HG02884 (cell line): ENCODE data around the gene NCOA3.
"Not testable (repeated sequence)": the region's sequence is repeated elsewhere in the genome, so short reads cannot be mapped to it uniquely, and the experiment has no call there.

Experiments
- ATAC-seq: cut with Tn5 transposase; IDR thresholded peaks from one replicate; pipeline ENCODE4 v1.9.1; 2021; ENCODE audit warnings: mild to moderate bottlenecking, moderate library complexity; ENCODE audit not compliant: unreplicated experiment

The NCOA3 gene

DNA sequence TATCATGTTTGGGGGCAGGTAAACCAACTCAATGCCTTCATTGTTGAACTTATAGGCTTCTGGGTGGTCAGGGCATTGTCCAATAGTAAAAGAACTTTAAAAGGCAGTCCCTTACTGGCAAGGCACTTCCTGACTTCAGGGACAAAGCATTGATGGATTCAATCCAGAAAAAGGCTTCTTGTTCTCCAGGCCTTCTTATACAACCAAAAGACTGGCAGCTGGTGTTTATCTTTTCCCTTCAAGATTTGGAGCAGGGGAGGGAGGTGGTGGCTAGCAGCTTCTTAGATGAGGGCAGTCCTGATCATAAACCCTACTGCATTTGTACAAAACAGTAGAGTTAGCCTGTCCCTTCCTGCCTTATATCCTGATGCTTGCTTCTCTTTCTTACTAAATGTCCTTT lies 57.5 kb downstream of the NCOA3 start:
- no peak for ATAC-seq

DNA sequence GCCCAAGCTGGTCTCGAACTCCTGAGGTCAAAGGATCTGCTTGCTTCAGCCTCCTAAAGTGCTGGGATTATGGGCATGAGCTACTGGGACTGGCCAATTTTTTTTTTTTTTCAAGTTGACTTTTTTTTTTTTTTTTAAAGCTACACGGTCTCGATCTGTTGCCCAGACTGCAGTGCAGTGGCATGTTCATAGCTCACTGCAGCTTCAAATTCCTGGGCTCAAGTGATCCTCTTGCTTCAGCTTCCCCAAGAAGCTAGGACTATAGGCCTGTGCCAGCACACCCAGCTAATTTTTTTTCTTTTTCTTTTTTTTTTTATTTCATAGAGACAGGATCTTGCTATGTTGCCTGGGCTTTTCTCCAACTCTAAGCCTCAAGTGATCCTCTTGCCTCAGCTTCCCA lies 59.5 kb downstream of the NCOA3 start:
- no peak for ATAC-seq

DNA sequence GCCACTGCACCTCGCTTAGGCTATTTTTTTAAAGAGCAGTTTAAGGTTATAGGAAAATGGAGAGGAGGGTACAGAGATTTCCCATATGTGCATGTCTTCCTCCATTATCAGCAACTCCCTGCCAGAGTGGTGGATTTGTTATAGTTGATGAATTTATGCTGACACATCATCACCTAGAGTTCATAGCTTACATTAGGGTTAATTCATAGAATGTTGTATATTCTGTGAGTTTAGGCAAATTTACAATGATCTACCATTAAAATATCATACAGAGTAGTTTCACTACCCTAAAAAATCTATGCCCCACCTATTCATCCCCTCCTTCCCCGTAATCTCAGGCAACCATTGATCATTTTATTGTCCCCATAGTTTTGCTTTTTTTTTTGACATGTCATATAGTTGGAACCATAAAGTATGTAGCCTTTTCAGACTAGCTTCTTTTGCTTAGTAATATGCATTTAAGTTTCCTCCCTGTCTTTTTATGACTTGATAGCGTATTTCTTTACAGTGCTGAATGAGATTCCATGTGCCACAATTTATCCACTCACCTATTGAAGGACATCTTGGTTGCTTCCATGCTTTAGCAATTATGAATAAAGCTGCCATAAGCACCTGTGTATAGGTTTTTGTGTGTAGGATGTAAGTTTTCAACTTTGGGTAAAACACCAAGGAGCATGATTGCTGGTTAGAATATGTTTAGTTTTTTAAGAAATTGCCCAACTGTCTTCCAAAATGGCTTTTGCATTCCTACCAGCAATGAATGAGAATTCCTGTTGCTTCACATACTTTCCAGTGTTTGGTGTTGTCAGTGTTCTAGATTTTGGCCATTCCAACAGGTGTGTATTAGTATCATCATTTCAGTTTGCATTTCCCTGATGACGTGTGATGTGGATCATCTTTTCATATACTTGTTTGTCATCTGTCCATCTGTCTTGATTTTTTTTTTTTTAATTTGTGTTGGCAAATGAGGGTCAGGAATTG lies 60.2 kb downstream of the NCOA3 start:
- no peak for ATAC-seq

DNA sequence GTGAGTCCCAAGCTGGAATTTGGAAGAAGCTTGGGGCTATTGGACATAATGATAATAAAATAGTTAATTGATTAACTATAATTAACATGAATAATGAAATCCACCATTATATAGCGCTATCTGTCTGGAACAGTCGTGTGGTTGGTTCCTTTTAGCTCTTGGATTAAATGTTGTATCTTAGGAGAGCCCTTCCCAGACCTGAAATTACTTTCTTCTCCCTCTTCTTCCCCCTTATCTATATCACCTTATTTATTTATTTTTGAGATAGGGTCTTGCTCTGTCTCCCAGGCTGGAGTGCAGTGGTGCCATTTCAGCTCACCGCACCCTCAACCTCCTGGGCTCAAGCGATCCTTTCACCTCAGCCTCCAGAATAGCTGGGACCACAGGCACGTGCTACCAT lies 64.6 kb downstream of the NCOA3 start:
- ATAC-seq: no peak

DNA sequence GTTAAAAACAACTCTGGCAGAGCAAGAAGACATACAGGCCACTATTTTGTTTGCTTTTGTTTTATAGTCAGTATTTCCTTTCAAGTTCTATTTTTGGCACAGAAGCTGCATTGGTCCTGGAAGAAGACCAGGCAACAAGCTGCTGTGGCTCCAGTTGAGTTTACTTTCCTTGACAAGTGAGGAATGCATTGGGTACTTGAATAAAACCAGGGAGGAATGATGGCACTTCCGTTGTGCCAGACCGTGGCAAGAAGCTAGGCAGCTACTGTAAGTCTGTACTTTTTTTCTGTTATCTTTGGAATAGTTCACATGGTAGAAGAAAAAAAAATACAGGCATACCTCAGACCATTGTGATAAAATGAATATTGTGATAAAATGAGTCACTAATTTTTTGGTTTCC lies 66.3 kb downstream of the NCOA3 start:
- no peak for ATAC-seq

DNA sequence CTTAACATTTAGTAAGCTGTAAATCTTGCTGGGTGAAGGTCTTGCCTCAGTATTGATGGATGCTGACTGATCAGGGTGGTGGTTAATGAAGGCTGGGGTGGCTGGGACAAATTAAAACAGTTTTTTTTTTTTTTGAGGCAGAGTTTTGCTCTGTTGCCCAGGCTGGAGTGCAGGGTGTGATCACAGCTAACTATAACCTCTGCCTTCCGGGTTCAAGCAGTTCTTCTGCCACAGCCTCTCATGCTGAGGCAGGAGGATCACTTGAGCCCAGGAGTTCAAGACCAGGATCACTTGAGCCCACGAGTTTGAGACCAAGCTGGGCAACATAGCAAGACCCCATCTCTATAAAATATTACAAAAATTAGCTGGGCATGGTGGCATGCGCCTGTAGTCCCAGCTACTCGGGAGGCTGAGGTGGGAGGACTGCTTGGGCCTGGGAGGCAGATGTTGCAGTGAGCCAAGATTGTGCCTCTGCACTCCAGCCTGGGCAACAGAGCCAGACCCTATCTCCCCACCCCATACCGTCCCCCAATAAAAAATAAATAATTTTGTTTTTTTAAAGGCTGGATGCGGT lies 67.2 kb downstream of the NCOA3 start:
- no peak for ATAC-seq

DNA sequence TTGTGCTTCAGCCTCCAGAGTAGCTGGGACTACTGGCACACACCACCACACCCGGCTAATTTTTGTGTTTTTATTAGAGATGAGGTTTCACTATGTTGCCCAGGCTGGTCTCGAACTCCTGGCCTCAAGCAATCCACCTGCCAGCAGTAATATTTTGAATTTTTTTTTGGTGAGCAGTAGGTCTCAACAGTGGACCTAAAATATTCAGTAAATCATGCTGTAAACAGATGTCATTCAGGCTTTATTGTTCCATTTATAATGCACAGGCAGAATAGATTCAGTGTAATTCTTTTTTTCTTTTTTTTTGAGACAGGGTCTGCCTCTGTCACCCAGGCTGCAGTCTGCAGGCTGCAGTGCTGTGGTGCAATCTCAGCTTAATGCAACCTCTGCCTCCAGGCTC lies 69.7 kb downstream of the NCOA3 start:
- ATAC-seq: no peak

DNA sequence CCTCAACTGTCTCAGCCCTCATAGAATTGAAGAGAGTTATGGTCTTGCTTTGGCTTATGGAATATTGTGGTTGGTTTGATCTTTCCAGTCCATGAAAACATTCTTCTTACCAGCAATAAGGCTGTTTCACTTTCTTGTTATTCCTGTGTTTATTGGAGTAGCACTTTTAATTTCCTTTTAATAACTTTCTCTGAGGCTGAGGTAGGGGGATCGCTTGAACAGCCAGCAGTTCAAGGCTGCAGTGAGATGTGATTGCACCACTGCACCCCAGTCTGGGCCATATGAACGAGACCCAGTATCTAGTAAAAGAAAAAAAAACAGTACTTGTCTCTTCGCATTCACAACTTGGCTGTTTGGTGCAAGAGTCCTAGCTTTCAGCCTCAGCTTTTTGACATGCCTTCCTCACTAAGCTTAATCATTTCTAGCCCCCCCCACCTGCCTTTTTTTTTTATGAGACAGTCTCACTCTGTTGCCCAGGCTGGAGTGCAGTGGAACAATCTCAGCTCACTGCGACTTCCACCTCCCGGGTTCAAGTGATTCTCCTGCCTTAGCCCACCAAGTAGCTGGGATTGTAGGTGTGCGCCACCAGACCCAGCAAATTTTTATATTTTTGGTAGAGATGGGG lies 70.5 kb downstream of the NCOA3 start:
- no peak for ATAC-seq

DNA sequence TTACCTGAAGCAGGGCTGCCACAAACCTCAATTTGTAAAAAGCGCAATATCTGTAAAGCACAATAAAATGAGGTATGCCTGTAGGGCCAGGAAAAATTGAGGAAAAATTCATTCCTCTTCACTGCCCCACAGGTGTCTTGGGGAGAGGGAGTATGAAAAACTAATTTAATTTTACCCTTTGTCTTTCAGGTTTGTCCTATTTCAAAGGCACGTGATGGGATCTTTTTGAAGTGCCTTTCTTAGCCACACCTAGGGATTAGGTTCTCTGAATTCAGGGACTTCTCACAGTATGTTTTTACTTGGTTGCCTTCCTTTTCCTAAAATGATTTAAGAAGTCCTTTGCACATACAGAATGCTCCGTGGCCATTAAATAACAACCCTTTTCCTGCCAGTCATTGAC lies 71.9 kb downstream of the NCOA3 start:
- ATAC-seq: no peak

DNA sequence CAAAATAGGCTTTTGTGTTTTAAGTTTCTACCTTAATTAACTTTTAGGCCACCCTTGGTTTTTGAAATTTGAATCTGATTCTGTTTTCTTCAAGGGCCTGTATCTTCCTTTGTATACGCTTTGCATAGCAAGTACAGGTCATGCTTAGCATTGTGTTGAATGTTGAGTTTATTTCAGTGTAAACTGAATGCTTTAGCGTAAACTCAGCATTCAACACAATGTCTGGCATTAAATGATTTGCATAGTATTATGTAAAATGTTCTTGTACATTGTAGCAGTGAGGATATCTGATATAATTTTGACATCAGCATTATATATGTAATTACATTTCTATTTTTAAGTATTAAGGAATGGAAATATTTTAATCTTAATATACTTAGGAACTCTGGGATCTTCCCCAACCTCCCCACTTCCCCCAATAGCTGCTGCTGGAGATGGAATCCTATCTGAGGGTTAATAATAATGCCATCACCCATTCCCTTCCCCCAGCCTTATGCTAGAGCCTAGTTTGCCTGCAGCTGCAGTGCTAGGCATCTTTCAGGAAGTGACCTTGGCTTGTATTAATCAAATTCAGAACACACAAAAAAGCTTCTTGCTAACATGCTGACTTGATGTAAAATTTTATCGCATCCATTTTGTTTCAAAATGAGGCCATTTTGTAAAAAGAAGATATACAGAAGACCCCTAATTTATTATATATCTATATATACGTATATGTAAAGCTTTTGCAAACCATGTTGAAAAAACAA lies 73.1 kb downstream of the NCOA3 start:
- ATAC-seq: no peak

DNA sequence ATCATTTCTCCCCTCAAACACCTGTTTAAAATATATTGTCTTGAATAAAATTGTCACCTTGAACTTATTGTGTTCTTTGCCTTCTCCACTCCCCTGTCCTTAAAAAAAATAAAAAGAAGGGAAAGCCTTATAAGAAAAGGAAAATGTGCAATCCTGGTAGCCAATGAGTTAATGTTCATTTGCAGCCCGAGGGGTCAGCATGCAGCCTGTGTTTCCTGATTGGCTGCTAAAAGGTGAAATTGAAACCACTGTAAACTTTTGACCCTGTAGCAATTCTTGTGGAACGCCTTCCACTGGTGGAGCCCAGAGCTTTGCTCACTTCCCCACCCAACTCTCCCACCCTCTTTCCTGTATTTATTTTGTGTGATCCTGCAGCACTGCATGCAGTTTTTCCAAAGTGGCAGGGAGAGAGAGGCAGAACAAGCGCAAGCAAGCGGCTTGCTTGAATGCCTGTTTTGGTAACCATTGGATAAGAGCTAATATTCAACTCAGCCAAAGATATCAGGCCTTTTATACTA lies 74.9 kb downstream of the NCOA3 start:
- ATAC-seq: no peak

DNA sequence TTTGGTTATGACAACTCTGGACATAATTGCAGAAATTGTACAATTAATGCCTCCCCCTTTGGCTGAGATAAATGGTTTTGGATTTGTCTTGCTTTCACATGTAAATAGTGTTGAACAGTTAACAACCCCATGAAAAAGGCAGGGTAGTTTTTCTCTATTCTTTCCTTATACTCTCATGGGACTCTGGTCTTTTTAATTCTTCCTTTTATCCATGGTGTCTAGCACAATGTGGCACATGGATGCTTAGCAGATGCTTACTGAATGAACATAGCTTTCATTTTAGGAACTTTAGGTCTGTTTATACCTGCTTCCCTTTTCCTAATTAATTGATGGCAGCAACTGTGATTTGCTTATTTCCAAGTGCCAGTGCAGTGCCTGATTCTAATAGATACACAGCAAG lies 75.6 kb downstream of the NCOA3 start:
- ATAC-seq: no peak

DNA sequence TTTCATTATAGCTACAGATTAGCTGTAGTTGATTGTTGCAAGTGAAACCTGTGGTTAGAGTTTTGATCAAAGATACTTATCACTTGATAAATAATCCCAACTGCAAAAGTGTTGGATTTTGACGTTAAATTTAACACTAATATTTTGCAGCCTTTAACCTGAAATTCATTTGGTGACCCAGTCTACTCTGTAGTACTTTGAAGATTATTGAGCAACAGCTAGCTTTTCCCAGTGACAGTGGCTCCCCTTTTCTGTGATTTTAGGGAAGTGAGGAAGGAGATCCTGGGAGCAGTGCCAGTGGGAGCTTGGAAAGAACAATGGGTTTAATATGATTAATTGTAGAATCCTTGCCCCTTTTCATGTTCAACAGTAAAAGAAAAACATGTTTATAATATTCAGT lies 76.9 kb downstream of the NCOA3 start:
- ATAC-seq: no peak

DNA sequence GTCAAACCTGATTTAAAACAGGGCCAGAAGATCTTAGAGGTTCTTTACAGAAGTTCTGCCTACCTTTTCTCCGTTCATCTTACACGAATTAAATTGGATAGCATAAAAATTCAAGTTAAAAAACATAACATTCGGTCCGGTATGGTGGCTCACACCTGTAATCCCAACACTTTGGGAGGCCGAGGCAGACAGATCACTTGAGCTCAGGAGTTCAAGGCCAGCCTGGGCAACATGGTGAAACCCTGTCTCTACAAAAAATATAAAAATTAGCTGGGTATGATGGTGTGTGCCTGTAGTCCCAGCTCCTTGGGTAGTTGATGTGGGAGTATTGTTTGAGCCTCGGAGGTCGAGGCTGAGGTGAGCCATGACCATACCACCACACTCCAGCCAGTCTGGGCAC lies 79.0 kb downstream of the NCOA3 start:
- not testable (repeated sequence) for ATAC-seq

DNA sequence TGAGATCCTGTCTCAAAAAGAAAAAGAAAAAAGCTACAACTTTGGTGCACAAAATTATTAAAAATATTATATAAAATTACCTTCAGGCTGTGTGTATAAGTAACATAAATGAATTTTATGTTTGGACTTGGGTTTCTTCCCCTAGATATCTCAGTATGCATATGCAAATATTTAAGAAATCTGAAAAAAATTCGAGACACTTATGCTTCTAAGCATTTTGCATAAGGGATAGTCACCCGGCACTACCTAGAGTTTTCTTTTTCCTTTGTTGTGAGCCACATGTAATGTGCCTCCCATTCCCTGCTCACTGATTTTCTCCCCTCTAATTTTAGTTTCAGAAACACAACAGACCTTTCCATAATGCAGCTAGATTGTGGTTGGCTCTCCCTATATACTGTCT lies 79.4 kb downstream of the NCOA3 start:
- ATAC-seq: no peak

DNA sequence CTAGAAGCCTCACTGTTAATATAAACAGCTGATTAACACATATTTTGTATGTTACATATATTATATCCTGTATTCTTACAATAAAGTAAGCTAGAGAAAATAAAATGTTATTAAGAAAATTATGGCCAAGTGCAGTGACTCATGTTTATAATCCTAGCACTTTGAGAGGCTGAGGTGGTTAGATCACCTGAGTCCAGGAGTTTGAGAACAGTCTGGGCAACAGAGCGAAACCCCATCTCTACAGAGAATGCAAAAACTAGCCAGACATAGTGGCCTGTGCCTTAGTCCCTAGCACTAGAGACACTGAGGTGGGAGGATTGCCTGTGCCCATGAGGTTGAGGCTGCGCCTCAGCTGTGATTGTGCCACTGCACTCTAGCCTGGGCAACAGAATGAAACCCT lies 81.9 kb downstream of the NCOA3 start:
- ATAC-seq: no peak

DNA sequence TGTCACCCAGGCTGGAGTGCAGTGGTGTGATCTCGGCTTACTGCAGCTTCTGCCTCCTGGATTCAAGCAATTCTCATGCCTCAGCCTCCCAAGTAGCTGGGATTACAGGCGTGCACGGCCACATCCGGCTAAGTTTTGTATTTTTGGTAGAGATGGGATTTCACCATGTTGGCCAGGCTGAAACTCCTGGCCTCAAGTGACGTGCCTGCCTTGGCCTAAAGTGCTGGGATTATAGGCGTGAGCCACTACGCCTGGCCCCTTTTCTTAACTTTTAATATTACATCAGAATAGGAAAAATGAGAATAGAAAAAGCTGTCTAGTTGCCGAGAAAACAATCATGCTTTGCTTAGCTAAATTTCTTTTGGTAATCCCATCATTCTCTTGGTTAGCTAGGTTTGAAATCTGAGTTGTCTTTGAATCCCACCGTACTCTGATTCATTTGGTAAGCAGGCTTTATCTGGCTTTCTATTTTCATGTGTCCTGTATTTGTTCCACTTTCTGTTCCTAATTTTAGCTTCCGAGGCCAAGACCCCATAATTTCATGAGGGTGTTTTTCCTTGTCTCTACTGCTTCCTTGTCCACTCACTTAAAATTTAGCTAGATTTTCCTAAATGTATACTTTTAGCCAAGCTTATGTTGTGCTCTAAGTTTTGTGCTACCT lies 83.5 kb downstream of the NCOA3 start:
- no peak for ATAC-seq

DNA sequence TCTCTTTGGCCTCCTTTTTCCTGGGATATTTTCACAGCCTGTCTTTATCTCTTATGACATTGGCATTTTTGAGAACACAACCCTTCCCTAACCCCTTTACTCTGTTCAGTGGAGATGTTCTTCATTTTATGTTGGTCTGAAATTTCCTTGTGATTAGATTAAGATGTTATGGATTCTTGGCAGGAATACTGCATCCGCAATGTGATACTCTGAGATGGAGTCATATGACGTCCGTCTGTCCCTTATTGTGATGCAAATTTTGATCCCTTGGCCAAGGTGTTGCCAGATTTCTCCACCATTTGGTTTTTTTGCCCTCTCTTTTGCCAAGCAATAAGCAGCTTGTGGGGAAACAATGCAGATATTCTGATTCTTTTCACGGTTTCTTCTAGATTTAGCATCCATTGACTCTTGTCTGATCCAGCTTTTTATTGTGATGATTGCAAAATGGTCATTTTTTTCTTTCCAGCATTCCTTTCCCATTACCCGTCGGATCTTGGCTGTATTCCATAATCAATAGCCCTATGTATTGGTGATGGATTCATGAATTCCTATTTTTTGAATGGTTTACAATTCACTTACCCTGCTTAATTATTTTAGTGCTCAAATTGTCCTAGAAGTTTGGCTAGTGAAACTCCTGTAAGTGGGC lies 85.1 kb downstream of the NCOA3 start:
- ATAC-seq: no peak

DNA sequence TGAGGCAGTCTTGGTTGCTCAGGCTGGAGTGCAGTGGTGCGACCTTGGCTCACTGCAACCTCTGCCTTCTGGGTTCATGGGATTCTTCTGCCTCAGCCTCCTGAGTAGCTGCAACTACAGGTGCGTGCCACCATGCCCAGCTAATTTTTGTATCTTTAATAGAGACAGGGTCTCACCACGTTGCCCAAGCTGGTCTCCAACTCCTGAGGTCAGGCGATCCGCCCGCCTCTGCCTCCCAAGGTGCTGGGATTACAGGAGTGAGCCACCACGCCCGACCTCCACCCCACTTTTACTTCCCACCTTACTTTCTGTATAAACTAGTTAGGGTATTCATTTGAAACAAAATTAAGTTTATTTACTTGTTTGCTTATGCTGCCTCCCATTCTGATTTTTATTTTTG lies 86.5 kb downstream of the NCOA3 start:
- no peak for ATAC-seq

DNA sequence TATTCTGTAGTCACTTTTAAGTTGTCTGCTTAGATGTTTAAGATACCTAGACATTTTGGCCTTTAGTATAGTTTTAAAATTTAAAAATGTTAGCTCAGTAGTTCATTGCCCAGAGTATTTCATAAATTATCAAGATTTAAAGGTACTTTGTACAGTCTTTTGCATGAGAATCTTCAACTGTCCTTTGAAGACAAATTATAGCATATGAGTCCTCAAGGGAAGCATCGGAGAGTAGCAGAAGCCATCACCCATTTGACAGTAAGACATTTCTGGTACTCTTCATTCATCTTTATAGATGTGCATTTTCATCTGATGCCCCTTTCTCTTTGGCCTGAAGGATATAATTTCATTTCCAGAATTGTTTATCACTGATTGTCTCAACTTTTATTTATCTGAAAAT lies 89.5 kb downstream of the NCOA3 start:
- no peak for ATAC-seq
